ENCODE data around the gene ZYG11B. TPM values are rescaled to one million over a fixed set of nuclear protein-coding genes. Genes with fewer than 3 reads are reported as not detected.
"Not testable (repeated sequence)": the region's sequence is repeated elsewhere in the genome, so short reads cannot be mapped to it uniquely, and the experiment has no call there.

The ZYG11B gene
- total RNA-seq, 4 donors from 2014 or later: 48.3 to 67.2 (median 59.7) TPM

DNA sequence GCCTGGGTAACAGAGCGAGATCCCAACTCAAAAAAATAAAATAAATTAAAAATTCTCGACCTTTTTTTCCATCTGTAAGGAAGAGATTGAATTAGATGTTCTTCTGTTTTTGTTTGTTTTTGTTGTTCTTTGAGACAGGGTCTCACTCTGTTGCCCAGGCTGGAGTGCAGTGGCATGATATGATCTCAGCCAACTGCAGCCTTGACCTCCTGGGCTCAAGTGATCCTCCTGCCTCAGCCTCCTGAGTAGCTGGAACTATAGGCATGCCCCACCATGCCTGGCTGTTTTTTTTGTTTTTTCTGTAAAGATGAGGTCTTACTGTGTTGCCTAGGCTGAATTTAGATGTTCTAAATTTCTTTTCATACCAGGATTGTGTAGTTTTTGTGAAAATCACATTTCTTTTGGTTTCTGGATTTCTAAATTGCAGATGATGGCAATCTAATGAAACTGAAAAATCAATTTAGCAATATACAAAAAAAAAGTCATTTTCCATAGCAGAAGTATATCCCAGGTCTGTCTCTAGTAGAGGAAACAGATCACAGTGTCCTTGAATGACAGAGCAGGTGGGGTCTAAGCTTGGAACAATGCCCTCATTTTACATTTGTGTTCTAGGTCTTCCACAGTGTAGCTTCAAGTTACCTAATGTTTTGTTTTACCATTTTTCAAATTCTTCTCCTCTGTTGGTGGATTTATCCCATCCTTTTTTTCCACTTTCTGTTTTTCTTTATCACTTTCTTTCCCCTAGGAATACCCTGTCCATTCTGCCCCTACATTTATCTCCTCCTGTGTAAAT lies 136.6 kb downstream of the ZYG11B start:
- no peak for ATAC-seq
- no peak overlapping the region for H3K27ac ChIP-seq
- TF ChIP-seq POLR2AphosphoS5 (IDR thresholded peaks at IDR 0.05) (no peak), EP300 (IDR thresholded peaks at IDR 0.05) (no peak), POLR2A (IDR thresholded peaks at IDR 0.05) (no peak)
- TF ChIP-seq, protein P1, sequence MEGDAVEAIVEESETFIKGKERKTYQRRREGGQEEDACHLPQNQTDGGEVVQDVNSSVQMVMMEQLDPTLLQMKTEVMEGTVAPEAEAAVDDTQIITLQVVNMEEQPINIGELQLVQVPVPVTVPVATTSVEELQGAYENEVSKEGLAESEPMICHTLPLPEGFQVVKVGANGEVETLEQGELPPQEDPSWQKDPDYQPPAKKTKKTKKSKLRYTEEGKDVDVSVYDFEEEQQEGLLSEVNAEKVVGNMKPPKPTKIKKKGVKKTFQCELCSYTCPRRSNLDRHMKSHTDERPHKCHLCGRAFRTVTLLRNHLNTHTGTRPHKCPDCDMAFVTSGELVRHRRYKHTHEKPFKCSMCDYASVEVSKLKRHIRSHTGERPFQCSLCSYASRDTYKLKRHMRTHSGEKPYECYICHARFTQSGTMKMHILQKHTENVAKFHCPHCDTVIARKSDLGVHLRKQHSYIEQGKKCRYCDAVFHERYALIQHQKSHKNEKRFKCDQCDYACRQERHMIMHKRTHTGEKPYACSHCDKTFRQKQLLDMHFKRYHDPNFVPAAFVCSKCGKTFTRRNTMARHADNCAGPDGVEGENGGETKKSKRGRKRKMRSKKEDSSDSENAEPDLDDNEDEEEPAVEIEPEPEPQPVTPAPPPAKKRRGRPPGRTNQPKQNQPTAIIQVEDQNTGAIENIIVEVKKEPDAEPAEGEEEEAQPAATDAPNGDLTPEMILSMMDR (IDR thresholded peaks at IDR 0.05): no peak

DNA sequence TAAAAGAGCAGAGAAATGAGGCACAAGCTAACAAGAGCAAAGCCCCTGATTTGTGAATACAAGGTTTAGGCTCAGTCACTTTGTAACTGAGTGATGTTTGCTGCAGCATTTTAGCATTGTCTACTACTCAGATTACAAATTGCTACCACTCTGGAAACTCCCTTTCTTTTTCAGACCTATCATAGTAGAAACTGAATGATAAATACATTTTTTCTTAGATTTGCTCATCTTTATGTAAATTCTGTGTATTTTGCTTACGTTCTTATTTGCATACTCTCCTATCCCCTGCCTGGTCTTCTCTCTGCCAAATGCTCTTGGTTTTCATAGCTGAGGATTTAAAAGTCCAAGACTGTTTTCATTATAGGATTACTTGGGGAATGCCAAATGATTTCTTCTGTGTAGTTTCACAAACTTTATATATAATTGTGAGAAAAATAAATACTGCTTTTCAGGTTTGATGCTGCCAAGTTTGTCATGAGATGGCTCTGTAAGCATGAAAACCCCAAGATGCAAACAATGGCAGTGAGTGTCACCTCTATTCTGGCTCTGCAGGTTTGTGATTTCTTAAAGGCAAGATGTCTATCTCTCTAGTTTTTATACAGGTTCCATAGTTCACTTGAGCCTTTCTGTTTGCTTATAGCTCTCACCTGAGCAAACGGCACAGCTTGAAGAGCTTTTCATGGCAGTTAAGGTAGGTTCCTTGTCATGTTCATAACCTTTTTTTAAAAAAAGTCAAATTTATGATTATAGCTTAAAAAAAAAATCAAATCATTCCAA lies 141.0 kb downstream of the ZYG11B start:
- no peaks in the 10 kb centered on the region for H3K4me1 ChIP-seq
- TF ChIP-seq POLR2AphosphoS5 (IDR thresholded peaks at IDR 0.05) (no peak), POLR2A (IDR thresholded peaks at IDR 0.05) (no peak), EP300 (IDR thresholded peaks at IDR 0.05) (no peak)
- TF ChIP-seq, protein P1 (IDR thresholded peaks at IDR 0.05): no peak
- H3K36me3 ChIP-seq: no peaks in the 10 kb centered on the region
- no peaks in the 10 kb centered on the region for H3K9me3 ChIP-seq
- H3K27ac ChIP-seq: no peak overlapping the region
- WGBS, 2 donors (ENCODE audit: low coverage in 1 of 2): 60 to 81% methylated on average over 2 of the region's 2 CpGs
- H3K27me3 ChIP-seq: no peaks in the 10 kb centered on the region
- no peak overlapping the region for H3K4me3 ChIP-seq
- no peak for ATAC-seq

More for the DNA sequence above, 136.6 kb downstream of the ZYG11B start:
- Histone ChIP-seq H3K36me3 (no peaks in the 10 kb centered on the region), H3K9me3 (no peaks in the 10 kb centered on the region), H3K4me3 (no peak overlapping the region), H3K27me3 (no peaks in the 10 kb centered on the region), H3K4me1 (no peaks in the 10 kb centered on the region)
- WGBS, 2 donors (ENCODE audit: low coverage in 1 of 2): 60 to 63% methylated on average over 1 to 2 of the region's 2 CpGs

DNA sequence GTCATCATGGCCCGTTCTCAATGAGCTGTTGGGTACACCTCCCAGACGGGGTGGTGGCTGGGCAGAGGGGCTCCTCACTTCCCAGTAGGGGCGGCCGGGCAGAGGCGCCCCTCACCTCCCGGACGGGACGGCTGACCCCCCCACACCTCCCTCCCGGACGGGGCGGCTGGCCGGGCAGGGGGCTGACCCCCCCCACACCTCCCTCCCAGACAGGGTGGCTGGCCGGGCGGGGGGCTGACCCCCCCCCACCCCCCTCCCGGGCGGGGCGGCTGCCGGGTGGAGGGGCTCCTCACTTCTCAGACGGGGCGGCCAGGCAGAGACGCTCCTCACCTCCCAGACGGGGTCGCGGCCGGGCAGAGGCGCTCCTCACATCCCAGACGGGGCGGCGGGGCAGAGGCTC lies 143.5 kb downstream of the ZYG11B start:
- not testable (repeated sequence) for H3K27me3 ChIP-seq, H3K4me3 ChIP-seq, H3K4me1 ChIP-seq, H3K9me3 ChIP-seq, ATAC-seq, H3K27ac ChIP-seq, H3K36me3 ChIP-seq
- no CpG with 5 or more reads among the region's 29 CpGs for WGBS, 2 donors (ENCODE audit: low coverage in 1 of 2)

DNA sequence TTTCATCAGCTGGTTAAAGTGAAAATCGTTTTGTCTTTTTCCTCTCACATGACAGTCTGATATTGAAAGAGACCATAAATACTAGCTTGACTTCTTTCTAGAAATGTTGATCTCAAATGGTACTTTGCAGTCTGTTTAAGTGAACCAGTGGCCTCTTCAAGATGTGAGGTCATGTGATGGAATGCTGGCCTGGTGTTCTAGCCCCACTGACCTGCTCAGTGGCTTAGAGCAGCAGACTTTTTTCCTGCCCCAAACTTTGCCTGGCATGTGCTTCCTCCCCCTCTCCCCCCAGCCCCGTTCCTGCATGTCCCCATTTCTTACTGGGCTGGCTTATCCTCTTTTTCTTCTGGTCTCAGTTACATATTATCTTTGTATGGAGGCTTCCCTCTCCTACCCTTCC lies 150.6 kb downstream of the ZYG11B start:
- ATAC-seq: no peak
- Histone ChIP-seq H3K4me3 (no peak overlapping the region), H3K9me3 (no peaks in the 10 kb centered on the region), H3K36me3 (no peaks in the 10 kb centered on the region), H3K27ac (no peak overlapping the region), H3K4me1 (no peaks in the 10 kb centered on the region), H3K27me3 (no peaks in the 10 kb centered on the region)
- TF ChIP-seq, protein P1 (IDR thresholded peaks at IDR 0.05): no peak
- TF ChIP-seq POLR2A (IDR thresholded peaks at IDR 0.05) (no peak), EP300 (IDR thresholded peaks at IDR 0.05) (no peak), POLR2AphosphoS5 (IDR thresholded peaks at IDR 0.05) (no peak)
- 30 to 83% methylated on average over 1 to 2 of the region's 2 CpGs for WGBS, 2 donors (ENCODE audit: low coverage in 1 of 2)

Small RNAs within 50 kb of the gene (small RNA-seq; reads per million reads assigned to genes)
- gene RN7SL62P (0 reads per million in 4 donors), gene RNU2-30P (0 reads per million in 4 donors), gene RNU6-969P (0 reads per million in 4 donors)

Other genes with a start within 250 kb of the ZYG11B start
- gene TUT4, start 173.4 kb upstream of the ZYG11B start, total RNA-seq: 10 to 100 TPM; 32.3 to 56.5 (median 34.0) TPM
- gene GPX7, start 124.1 kb upstream of the ZYG11B start, total RNA-seq: 10 to 100 TPM; 13.0 to 22.5 (median 16.2) TPM
- not detected for gene SHISAL2A, start 93.3 kb upstream of the ZYG11B start, total RNA-seq
- gene COA7, start 28.1 kb upstream of the ZYG11B start, total RNA-seq: 1 to 10 TPM; 7.7 to 9.6 (median 9.0) TPM
- gene ZYG11A, start 116.3 kb downstream of the ZYG11B start, total RNA-seq: not detected
- gene ECHDC2, start 195.3 kb downstream of the ZYG11B start, total RNA-seq: 100 to 1,000 TPM in 2 of 4 donors, 10 to 100 TPM in 2; 44.4 to 172 (median 82.5) TPM
- gene SCP2, start 200.8 kb downstream of the ZYG11B start, total RNA-seq: 100 to 1,000 TPM in 3 of 4 donors, 10 to 100 TPM in 1; 92.4 to 125 (median 120) TPM

All from gastroesophageal sphincter (tissue), 4 donors.